Vagina (tissue), 2 donors: ENCODE data around the gene TDRD7.

Source experiments
- POLR2A ChIP-seq, 2 donors: fragments of 450-650 bp; IDR thresholded peaks; one replicate each; pipeline ENCODE4 v1.6.1; 2017; ENCODE audit warnings: antibody characterized with exemption in 2 of 2, mild to moderate bottlenecking in 2 of 2, moderate library complexity in 2 of 2
- TF ChIP-seq, protein P1 (sequence below), 3 experiments: fragments of 450-650 bp in 2 of 3; fragments of 200-600 bp in 1 of 3; sonication (generic) in 1 of 3; IDR thresholded peaks; one replicate each; pipeline ENCODE4 v1.5.1; 2017 to 2019; ENCODE audit warnings: antibody characterized with exemption in 3 of 3, mild to moderate bottlenecking in 2 of 3, moderate library complexity in 2 of 3

DNA sequence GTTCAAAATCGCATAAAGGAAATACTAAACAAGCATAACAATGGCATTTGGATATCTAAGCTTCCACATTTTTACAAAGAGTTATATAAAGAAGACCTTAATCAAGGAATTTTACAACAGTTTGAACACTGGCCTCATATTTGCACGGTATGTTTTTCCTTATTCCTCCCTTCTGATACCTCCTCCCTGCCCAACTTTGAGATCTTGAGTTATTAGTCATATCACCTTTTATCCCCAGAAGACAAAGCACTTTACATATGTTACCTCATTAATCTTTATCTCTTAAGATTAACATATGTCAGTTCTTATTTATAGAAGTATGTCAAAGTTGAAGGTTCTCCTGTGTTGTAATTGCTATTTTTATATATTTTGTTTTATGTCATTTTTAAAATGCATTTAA is 29.8 kb downstream of the TDRD7 start:
- TF ChIP-seq, protein P1, sequence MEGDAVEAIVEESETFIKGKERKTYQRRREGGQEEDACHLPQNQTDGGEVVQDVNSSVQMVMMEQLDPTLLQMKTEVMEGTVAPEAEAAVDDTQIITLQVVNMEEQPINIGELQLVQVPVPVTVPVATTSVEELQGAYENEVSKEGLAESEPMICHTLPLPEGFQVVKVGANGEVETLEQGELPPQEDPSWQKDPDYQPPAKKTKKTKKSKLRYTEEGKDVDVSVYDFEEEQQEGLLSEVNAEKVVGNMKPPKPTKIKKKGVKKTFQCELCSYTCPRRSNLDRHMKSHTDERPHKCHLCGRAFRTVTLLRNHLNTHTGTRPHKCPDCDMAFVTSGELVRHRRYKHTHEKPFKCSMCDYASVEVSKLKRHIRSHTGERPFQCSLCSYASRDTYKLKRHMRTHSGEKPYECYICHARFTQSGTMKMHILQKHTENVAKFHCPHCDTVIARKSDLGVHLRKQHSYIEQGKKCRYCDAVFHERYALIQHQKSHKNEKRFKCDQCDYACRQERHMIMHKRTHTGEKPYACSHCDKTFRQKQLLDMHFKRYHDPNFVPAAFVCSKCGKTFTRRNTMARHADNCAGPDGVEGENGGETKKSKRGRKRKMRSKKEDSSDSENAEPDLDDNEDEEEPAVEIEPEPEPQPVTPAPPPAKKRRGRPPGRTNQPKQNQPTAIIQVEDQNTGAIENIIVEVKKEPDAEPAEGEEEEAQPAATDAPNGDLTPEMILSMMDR (IDR thresholded peaks at IDR 0.05), result no peak
- TF ChIP-seq POLR2A (IDR thresholded peaks at IDR 0.05), result no peak
